ENCODE measurements around the gene FREM1. TPM values are rescaled to one million over a fixed set of nuclear protein-coding genes. Genes with fewer than 3 reads are reported as not detected.

FREM1 gene
- polyA plus RNA-seq, 2 donors = 0.13 to 0.18 TPM

DNA sequence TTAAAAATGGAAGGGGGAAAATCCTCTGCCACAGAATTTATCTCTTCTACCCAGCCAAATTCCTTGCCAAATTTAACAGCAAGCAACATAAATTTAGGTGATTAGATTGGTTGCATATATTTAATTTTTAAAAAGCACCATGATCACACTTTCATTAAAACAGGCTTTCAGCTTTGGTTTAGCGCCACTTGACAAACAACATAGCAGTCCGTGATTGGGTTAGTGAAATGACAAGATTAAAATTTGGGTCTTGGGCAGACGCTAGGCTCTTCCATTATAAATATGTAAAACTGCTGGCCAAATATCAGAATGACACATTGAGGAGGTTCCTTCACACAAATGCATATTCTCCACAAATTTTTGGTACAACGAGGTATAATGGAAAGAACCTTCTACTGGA lies 129.5 kb downstream of the FREM1 start:
- no peaks in the 10 kb centered on the region for H3K36me3 ChIP-seq (ENCODE audit: control insufficient read depth in 2 of 2, insufficient read depth in 2 of 2, low read length in 1 of 2)
- H3K4me1 ChIP-seq (ENCODE audit: control insufficient read depth in 2 of 2, insufficient read depth in 2 of 2, low read length in 1 of 2) = no peaks in the 10 kb centered on the region
- H3K9me3 ChIP-seq (ENCODE audit: control insufficient read depth in 2 of 2, insufficient read depth in 1 of 2, low read depth in 1 of 2, low read length in 1 of 2) = no peaks in the 10 kb centered on the region
- H3K27ac ChIP-seq (ENCODE audit: low read depth in 2 of 2, low read length in 1 of 2) = no peak overlapping the region
- no peak overlapping the region for H3K4me3 ChIP-seq (ENCODE audit: low read depth in 1 of 2, low read length in 2 of 2)
- WGBS, 2 donors = 89 to 91% methylated on average over 4 of the region's 4 CpGs
- no peaks in the 10 kb centered on the region for H3K27me3 ChIP-seq (ENCODE audit: control insufficient read depth in 1 of 2, insufficient read depth in 2 of 2, low read length in 2 of 2)

DNA sequence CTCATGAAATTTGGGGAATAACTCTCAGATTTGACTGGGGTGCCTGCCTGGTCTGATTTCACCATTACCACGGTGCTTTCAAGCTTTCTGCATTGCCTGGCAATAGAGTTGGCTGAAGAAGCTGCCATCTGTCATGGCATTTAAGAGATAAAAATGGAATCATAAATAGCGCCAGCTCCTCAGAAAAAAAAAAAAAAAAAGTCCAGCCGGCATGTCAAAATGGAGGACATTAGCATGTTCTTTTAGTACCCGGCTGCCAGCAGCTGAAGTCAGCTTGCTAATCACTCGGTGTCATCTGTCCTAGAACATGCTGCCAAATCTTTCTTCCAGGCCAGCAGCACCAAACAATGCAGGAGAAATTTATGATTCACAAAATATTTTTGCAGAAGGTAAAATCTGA lies 130.0 kb downstream of the FREM1 start:
- Histone ChIP-seq H3K9me3 (ENCODE audit: control insufficient read depth in 2 of 2, insufficient read depth in 1 of 2, low read depth in 1 of 2, low read length in 1 of 2) (no peaks in the 10 kb centered on the region), H3K27ac (ENCODE audit: low read depth in 2 of 2, low read length in 1 of 2) (no peak overlapping the region), H3K36me3 (ENCODE audit: control insufficient read depth in 2 of 2, insufficient read depth in 2 of 2, low read length in 1 of 2) (no peaks in the 10 kb centered on the region), H3K4me3 (ENCODE audit: low read depth in 1 of 2, low read length in 2 of 2) (no peak overlapping the region), H3K27me3 (ENCODE audit: control insufficient read depth in 1 of 2, insufficient read depth in 2 of 2, low read length in 2 of 2) (no peaks in the 10 kb centered on the region), H3K4me1 (ENCODE audit: control insufficient read depth in 2 of 2, insufficient read depth in 2 of 2, low read length in 1 of 2) (no peaks in the 10 kb centered on the region)
- 71 to 79% methylated on average over 5 of the region's 5 CpGs for WGBS, 2 donors

DNA sequence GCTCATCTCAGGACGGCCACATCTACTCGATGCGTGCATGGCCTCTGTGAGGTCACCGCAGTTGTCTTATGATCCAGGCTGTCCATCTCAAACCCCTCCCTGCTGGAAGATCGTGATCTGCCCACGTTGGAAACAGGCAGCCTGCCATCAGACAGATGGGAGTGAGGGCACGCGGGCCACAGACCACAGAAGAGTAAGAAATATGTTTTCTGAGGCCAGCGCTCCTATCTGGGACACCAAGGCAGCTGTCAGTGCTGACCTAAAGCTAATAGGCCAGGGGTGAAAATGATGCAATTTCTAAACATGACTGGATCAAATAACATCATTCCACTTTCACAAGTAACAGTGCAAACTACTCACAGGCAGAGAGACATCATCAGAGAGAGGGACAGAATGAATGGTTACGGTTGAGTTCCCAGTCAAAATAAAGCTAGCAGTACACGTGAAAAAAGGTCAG lies 130.6 kb downstream of the FREM1 start:
- no peaks in the 10 kb centered on the region for H3K27me3 ChIP-seq (ENCODE audit: control insufficient read depth in 1 of 2, insufficient read depth in 2 of 2, low read length in 2 of 2)
- H3K36me3 ChIP-seq (ENCODE audit: control insufficient read depth in 2 of 2, insufficient read depth in 2 of 2, low read length in 1 of 2) = no peaks in the 10 kb centered on the region
- H3K4me3 ChIP-seq (ENCODE audit: low read depth in 1 of 2, low read length in 2 of 2) = no peak overlapping the region
- no peaks in the 10 kb centered on the region for H3K9me3 ChIP-seq (ENCODE audit: control insufficient read depth in 2 of 2, insufficient read depth in 1 of 2, low read depth in 1 of 2, low read length in 1 of 2)
- 85 to 89% methylated on average over 11 of the region's 11 CpGs for WGBS, 2 donors
- H3K27ac ChIP-seq (ENCODE audit: low read depth in 2 of 2, low read length in 1 of 2) = no peak overlapping the region
- H3K4me1 ChIP-seq (ENCODE audit: control insufficient read depth in 2 of 2, insufficient read depth in 2 of 2, low read length in 1 of 2) = no peaks in the 10 kb centered on the region

DNA sequence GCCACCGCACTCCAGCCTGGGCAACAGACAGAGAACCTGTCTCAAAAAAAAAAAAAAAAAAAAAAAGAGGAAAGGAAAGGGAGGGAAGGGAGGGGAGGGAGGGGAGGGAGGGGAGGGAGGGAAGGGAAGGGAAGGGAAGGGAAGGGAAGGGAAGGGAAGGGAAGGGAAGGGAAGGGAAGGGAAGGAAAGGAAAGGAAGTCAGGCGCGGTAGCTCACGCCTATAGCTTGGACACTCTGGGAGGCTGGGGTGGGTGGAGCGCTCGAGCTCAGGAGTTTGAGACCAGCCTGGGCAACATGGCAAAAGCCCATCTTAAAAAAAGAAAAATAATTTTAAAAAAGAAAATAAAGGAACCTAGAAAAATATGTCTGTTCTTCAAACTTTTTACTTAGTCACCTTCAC lies 131.7 kb downstream of the FREM1 start:
- H3K27ac ChIP-seq (ENCODE audit: low read depth in 2 of 2, low read length in 1 of 2) = no peak overlapping the region
- 84 to 93% methylated on average over 6 of the region's 6 CpGs for WGBS, 2 donors
- no peaks in the 10 kb centered on the region for H3K27me3 ChIP-seq (ENCODE audit: control insufficient read depth in 1 of 2, insufficient read depth in 2 of 2, low read length in 2 of 2)
- no peak overlapping the region for H3K4me3 ChIP-seq (ENCODE audit: low read depth in 1 of 2, low read length in 2 of 2)
- H3K36me3 ChIP-seq (ENCODE audit: control insufficient read depth in 2 of 2, insufficient read depth in 2 of 2, low read length in 1 of 2) = no peaks in the 10 kb centered on the region
- no peaks in the 10 kb centered on the region for H3K4me1 ChIP-seq (ENCODE audit: control insufficient read depth in 2 of 2, insufficient read depth in 2 of 2, low read length in 1 of 2)
- H3K9me3 ChIP-seq (ENCODE audit: control insufficient read depth in 2 of 2, insufficient read depth in 1 of 2, low read depth in 1 of 2, low read length in 1 of 2) = no peaks in the 10 kb centered on the region

DNA sequence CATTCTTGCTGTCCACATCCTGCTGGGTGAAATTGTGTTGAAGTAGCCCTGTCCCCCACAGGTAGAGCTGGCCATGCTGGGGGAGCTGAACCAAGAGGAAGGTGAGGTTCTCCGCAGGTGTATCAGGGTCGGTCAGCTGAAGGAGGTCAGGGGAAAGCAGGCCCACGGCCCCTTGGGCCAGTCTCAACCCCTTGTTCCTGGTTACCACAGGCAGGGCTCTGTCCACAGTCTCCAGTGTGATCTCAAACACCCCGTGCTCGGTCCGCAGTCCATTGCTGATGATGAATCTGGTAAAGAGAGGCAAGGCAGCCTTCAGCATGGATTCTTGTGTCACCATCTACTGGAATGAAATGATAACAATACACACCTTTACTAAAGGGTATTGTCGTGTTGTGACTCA lies 134.3 kb downstream of the FREM1 start:
- H3K9me3 ChIP-seq (ENCODE audit: control insufficient read depth in 2 of 2, insufficient read depth in 1 of 2, low read depth in 1 of 2, low read length in 1 of 2) = no peaks in the 10 kb centered on the region
- H3K27ac ChIP-seq (ENCODE audit: low read depth in 2 of 2, low read length in 1 of 2) = no peak overlapping the region
- 87 to 95% methylated on average over 7 of the region's 7 CpGs for WGBS, 2 donors
- no peaks in the 10 kb centered on the region for H3K4me1 ChIP-seq (ENCODE audit: control insufficient read depth in 2 of 2, insufficient read depth in 2 of 2, low read length in 1 of 2)
- no peaks in the 10 kb centered on the region for H3K27me3 ChIP-seq (ENCODE audit: control insufficient read depth in 1 of 2, insufficient read depth in 2 of 2, low read length in 2 of 2)
- no peak overlapping the region for H3K4me3 ChIP-seq (ENCODE audit: low read depth in 1 of 2, low read length in 2 of 2)
- H3K36me3 ChIP-seq (ENCODE audit: control insufficient read depth in 2 of 2, insufficient read depth in 2 of 2, low read length in 1 of 2) = no peaks in the 10 kb centered on the region

DNA sequence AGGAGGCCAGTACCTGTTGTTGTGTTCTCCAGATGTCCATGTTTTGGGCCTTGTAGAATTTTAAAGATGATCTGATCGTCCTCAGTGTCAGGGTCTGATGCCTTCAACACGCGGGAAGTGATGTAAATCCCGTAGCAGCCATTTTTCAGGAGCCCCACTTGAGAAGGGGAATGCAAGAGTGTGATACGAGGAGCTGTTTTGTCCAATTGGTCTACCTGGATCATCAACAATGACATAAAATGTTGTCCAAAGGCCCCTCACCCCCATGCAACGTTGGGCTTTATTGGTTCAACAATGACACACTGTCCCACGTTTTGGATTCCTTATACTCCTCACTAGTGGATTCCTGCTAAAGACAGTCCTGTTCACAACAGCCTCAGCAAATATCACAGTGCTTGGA lies 139.6 kb downstream of the FREM1 start:
- peaks cover 0 to 2% of the 10 kb centered on the region in 2 donors for H3K27me3 ChIP-seq (ENCODE audit: control insufficient read depth in 1 of 2, insufficient read depth in 2 of 2, low read length in 2 of 2)
- no peak overlapping the region for H3K4me3 ChIP-seq (ENCODE audit: low read depth in 1 of 2, low read length in 2 of 2)
- H3K9me3 ChIP-seq (ENCODE audit: control insufficient read depth in 2 of 2, insufficient read depth in 1 of 2, low read depth in 1 of 2, low read length in 1 of 2) = no peaks in the 10 kb centered on the region
- H3K36me3 ChIP-seq (ENCODE audit: control insufficient read depth in 2 of 2, insufficient read depth in 2 of 2, low read length in 1 of 2) = no peaks in the 10 kb centered on the region
- no peaks in the 10 kb centered on the region for H3K4me1 ChIP-seq (ENCODE audit: control insufficient read depth in 2 of 2, insufficient read depth in 2 of 2, low read length in 1 of 2)
- no peak overlapping the region for H3K27ac ChIP-seq (ENCODE audit: low read depth in 2 of 2, low read length in 1 of 2)
- 80 to 82% methylated on average over 7 of the region's 7 CpGs for WGBS, 2 donors

DNA sequence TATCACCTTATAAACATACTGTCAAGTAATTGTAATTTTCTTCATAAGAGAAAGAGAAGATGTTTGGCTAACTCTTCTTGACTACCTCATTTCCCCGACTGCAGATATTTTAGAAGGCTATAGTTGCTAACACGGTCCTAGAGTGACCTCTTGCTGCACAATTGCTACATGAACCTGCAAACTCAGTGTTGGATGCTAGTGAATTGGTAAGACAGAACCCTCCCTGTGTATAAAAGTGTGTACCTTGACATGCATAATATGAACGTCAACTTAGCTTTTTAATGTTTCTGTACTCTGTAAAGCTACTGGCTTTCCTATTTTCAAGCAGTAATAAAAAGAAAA lies 141.0 kb downstream of the FREM1 start:
- H3K27me3 ChIP-seq (ENCODE audit: control insufficient read depth in 1 of 2, insufficient read depth in 2 of 2, low read length in 2 of 2) = peaks cover 0 to 2% of the 10 kb centered on the region in 2 donors
- 47 to 51% methylated on average over 3 of the region's 3 CpGs for WGBS, 2 donors
- H3K9me3 ChIP-seq (ENCODE audit: control insufficient read depth in 2 of 2, insufficient read depth in 1 of 2, low read depth in 1 of 2, low read length in 1 of 2) = no peaks in the 10 kb centered on the region
- H3K27ac ChIP-seq (ENCODE audit: low read depth in 2 of 2, low read length in 1 of 2) = no peak overlapping the region
- no peak overlapping the region for H3K4me3 ChIP-seq (ENCODE audit: low read depth in 1 of 2, low read length in 2 of 2)
- H3K4me1 ChIP-seq (ENCODE audit: control insufficient read depth in 2 of 2, insufficient read depth in 2 of 2, low read length in 1 of 2) = no peaks in the 10 kb centered on the region
- no peaks in the 10 kb centered on the region for H3K36me3 ChIP-seq (ENCODE audit: control insufficient read depth in 2 of 2, insufficient read depth in 2 of 2, low read length in 1 of 2)

DNA sequence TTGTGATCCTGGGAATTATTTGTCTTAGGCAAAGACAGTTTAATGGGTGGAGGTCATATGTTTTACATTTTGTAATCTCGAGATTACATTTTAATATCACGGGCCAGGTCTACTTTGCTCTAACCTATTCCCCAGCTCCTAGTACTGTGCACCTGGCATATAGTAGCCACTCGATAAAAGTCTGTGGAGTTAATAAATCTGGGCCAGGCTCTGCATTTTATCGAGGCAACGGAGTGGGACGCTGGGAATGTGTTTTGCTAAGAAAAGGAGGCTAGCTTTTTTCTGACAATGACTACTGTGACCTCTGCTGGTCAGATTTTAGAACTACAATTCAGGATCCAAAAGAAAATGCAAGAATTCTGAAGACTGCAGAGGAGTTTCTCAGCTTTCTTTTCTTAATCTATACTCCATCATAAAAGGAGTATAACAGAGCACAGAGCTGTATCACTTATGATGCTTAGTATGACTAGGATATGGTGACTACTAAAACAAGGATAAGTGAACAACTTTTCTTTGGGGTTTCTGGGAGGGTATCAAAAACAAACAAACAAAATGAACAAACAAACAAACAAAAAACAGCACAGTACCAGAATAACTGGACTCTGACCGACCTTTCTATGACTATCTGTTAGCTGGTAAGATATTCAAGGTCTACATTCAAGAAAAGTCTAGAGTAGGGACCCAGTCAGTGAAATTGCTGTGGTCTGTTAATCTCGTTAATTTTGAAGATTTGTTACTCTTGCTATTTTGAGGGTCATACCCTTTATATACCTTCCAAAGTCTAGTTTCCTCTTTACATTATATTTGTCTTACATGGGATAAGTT lies 141.6 kb downstream of the FREM1 start:
- WGBS, 2 donors = 29 to 31% methylated on average over 8 of the region's 8 CpGs
- H3K27ac ChIP-seq (ENCODE audit: low read depth in 2 of 2, low read length in 1 of 2) = no peak overlapping the region

DNA sequence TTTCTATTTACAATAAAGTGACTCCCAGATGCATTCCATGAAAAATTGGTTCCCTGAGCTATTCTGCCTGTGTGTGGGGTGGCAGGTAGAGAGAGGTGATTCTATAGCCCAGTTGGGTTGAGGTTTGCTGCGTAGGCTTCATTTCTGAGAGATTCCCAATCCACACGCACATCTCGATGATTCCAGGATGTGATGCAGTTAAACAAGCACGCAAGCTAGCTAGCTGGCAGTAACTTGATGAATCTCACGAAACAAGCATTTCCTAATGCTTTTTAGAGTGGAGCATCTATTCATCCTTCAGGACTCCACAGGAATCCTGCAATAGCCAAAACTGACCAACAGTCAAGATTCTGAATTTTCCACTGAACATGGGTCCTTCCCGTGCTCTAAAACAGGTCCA lies 143.9 kb downstream of the FREM1 start:
- Histone ChIP-seq H3K36me3 (ENCODE audit: control insufficient read depth in 2 of 2, insufficient read depth in 2 of 2, low read length in 1 of 2) (no peaks in the 10 kb centered on the region), H3K4me3 (ENCODE audit: low read depth in 1 of 2, low read length in 2 of 2) (no peak overlapping the region), H3K4me1 (ENCODE audit: control insufficient read depth in 2 of 2, insufficient read depth in 2 of 2, low read length in 1 of 2) (no peaks in the 10 kb centered on the region), H3K9me3 (ENCODE audit: control insufficient read depth in 2 of 2, insufficient read depth in 1 of 2, low read depth in 1 of 2, low read length in 1 of 2) (no peaks in the 10 kb centered on the region), H3K27ac (ENCODE audit: low read depth in 2 of 2, low read length in 1 of 2) (no peak overlapping the region), H3K27me3 (ENCODE audit: control insufficient read depth in 1 of 2, insufficient read depth in 2 of 2, low read length in 2 of 2) (peaks cover 0 to 2% of the 10 kb centered on the region in 2 donors)
- 90 to 92% methylated on average over 6 of the region's 6 CpGs for WGBS, 2 donors

More for the DNA sequence above, 141.6 kb downstream of the FREM1 start:
- Histone ChIP-seq H3K4me3 (ENCODE audit: low read depth in 1 of 2, low read length in 2 of 2) (no peak overlapping the region), H3K27me3 (ENCODE audit: control insufficient read depth in 1 of 2, insufficient read depth in 2 of 2, low read length in 2 of 2) (peaks cover 0 to 2% of the 10 kb centered on the region in 2 donors), H3K36me3 (ENCODE audit: control insufficient read depth in 2 of 2, insufficient read depth in 2 of 2, low read length in 1 of 2) (no peaks in the 10 kb centered on the region), H3K9me3 (ENCODE audit: control insufficient read depth in 2 of 2, insufficient read depth in 1 of 2, low read depth in 1 of 2, low read length in 1 of 2) (no peaks in the 10 kb centered on the region), H3K4me1 (ENCODE audit: control insufficient read depth in 2 of 2, insufficient read depth in 2 of 2, low read length in 1 of 2) (no peaks in the 10 kb centered on the region)

DNA sequence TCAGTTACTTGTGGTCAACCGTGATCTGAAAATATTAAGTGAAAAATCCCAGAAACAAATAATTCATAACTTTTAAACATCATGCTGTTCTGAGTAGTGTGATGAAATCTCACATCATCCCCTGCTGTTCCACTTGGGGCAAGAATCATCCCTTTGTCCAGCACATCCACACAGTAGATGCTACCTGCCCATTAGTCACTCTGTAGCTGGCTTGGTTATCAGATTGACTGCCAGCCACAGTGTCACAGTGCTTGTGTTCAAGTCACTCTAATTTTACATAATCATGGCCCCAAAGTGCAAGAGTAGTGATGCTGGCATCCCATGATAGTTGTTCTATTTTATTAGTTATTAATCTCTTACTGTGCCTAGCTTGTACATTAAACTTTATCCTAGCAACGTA lies 148.6 kb downstream of the FREM1 start:
- H3K36me3 ChIP-seq (ENCODE audit: control insufficient read depth in 2 of 2, insufficient read depth in 2 of 2, low read length in 1 of 2) = no peaks in the 10 kb centered on the region
- WGBS, 2 donors = 79 to 81% methylated on average over 2 of the region's 2 CpGs
- H3K27ac ChIP-seq (ENCODE audit: low read depth in 2 of 2, low read length in 1 of 2) = no peak overlapping the region
- H3K4me3 ChIP-seq (ENCODE audit: low read depth in 1 of 2, low read length in 2 of 2) = no peak overlapping the region
- no peaks in the 10 kb centered on the region for H3K9me3 ChIP-seq (ENCODE audit: control insufficient read depth in 2 of 2, insufficient read depth in 1 of 2, low read depth in 1 of 2, low read length in 1 of 2)
- no peaks in the 10 kb centered on the region for H3K27me3 ChIP-seq (ENCODE audit: control insufficient read depth in 1 of 2, insufficient read depth in 2 of 2, low read length in 2 of 2)
- no peaks in the 10 kb centered on the region for H3K4me1 ChIP-seq (ENCODE audit: control insufficient read depth in 2 of 2, insufficient read depth in 2 of 2, low read length in 1 of 2)
